Measurements from ENCODE around the gene ATP6V1B1.

The ATP6V1B1 gene

GRCh38 chr2:70959851-70960832 lies 24.4 kb downstream of the ATP6V1B1 start:
- no peak for DNase-seq (ENCODE audit: extremely low spot score)
- ChIA-PET POLR2A (no interaction called here), CTCF (interaction anchor here (1.7 kb wide), 1 partner anchor 12 kb away, joined by 7 read pairs; no protein-coding TSS in a partner anchor)
- no peak for TF ChIP-seq SP1 (IDR thresholded peaks at IDR 0.05)
- no peak for TF ChIP-seq FOXA1 (IDR thresholded peaks at IDR 0.05)
- no peak for TF ChIP-seq PKNOX1 (IDR thresholded peaks at IDR 0.05)
- no peak for TF ChIP-seq CTBP1 (IDR thresholded peaks at IDR 0.05; ENCODE audit: borderline replicate concordance)
- TF ChIP-seq FOXK2 (IDR thresholded peaks at IDR 0.05): no peak
- no peak for TF ChIP-seq TARDBP (IDR thresholded peaks at IDR 0.05)
- no peak for TF ChIP-seq BHLHE40 (IDR thresholded peaks at IDR 0.05; ENCODE audit: borderline replicate concordance)
- no peak for TF ChIP-seq LEF1 (IDR thresholded peaks at IDR 0.05; ENCODE audit: borderline replicate concordance)
- no peak for TF ChIP-seq NFRKB (IDR thresholded peaks at IDR 0.05)
- TF ChIP-seq SUZ12 (IDR thresholded peaks at IDR 0.05): no peak
- TF ChIP-seq ELF4 (IDR thresholded peaks at IDR 0.05): no peak
- no peak for TF ChIP-seq L3MBTL2 (conservative IDR thresholded peaks at IDR 0.05)
- no peak for TF ChIP-seq HDGF (IDR thresholded peaks at IDR 0.05; ENCODE audit: borderline replicate concordance)
- no peak for TF ChIP-seq ZNF384 (IDR thresholded peaks at IDR 0.05)

GRCh38 chr2:70960833-70961647 lies 25.3 kb downstream of the ATP6V1B1 start:
- TF ChIP-seq SP1 (IDR thresholded peaks at IDR 0.05): no peak
- TF ChIP-seq FOXK2 (IDR thresholded peaks at IDR 0.05): no peak
- TF ChIP-seq HDGF (IDR thresholded peaks at IDR 0.05; ENCODE audit: borderline replicate concordance): no peak
- no peak for TF ChIP-seq SUZ12 (IDR thresholded peaks at IDR 0.05)
- TF ChIP-seq PKNOX1 (IDR thresholded peaks at IDR 0.05): no peak
- no peak for TF ChIP-seq L3MBTL2 (conservative IDR thresholded peaks at IDR 0.05)
- no peak for TF ChIP-seq ZNF384 (IDR thresholded peaks at IDR 0.05)
- TF ChIP-seq CTBP1 (IDR thresholded peaks at IDR 0.05; ENCODE audit: borderline replicate concordance): no peak
- TF ChIP-seq FOXA1 (IDR thresholded peaks at IDR 0.05): no peak
- no peak for TF ChIP-seq BHLHE40 (IDR thresholded peaks at IDR 0.05; ENCODE audit: borderline replicate concordance)
- no peak for TF ChIP-seq NFRKB (IDR thresholded peaks at IDR 0.05)
- no peak for TF ChIP-seq LEF1 (IDR thresholded peaks at IDR 0.05; ENCODE audit: borderline replicate concordance)
- no peak for TF ChIP-seq TARDBP (IDR thresholded peaks at IDR 0.05)
- no peak for TF ChIP-seq ARNT (IDR thresholded peaks at IDR 0.05)
- TF ChIP-seq ELF4 (IDR thresholded peaks at IDR 0.05): no peak
- no peak for DNase-seq (ENCODE audit: extremely low spot score)
- ChIA-PET CTCF (interaction anchor here (0.6 to 1.7 kb wide), 2 partner anchors 13 to 153 kb away, joined by 3 to 7 read pairs; no protein-coding TSS in a partner anchor), POLR2A (no interaction called here)

- POLR2A ChIA-PET: no interaction called here
- CTCF ChIA-PET: no interaction called here
- no peak for TF ChIP-seq BHLHE40 (IDR thresholded peaks at IDR 0.05; ENCODE audit: borderline replicate concordance)
- no peak for TF ChIP-seq CTBP1 (IDR thresholded peaks at IDR 0.05; ENCODE audit: borderline replicate concordance)
- no peak for TF ChIP-seq SP1 (IDR thresholded peaks at IDR 0.05)
- TF ChIP-seq FOXK2 (IDR thresholded peaks at IDR 0.05): no peak
- no peak for TF ChIP-seq NFRKB (IDR thresholded peaks at IDR 0.05)
- DNase-seq (ENCODE audit: extremely low spot score): no peak
Measured at GRCh38 chr2:70961648-70961994, 25.9 kb downstream of the ATP6V1B1 start.

GRCh38 chr2:70962211-70962884 lies 26.6 kb downstream of the ATP6V1B1 start:
- ChIA-PET POLR2A (no interaction called here), CTCF (interaction anchor here (2.2 kb wide), 1 partner anchor 14 kb away, joined by 9 read pairs; no protein-coding TSS in a partner anchor)
- DNase-seq (ENCODE audit: extremely low spot score): no peak
- TF ChIP-seq BHLHE40 (IDR thresholded peaks at IDR 0.05; ENCODE audit: borderline replicate concordance) (no peak), PKNOX1 (IDR thresholded peaks at IDR 0.05) (no peak), L3MBTL2 (conservative IDR thresholded peaks at IDR 0.05) (no peak), ARNT (IDR thresholded peaks at IDR 0.05) (no peak), NFRKB (IDR thresholded peaks at IDR 0.05) (no peak)

- CTCF ChIA-PET: interaction anchor here (0.7 to 2.2 kb wide), 2 partner anchors 15 to 197 kb away, joined by 3 to 9 read pairs; no protein-coding TSS in a partner anchor
- no peak for DNase-seq (ENCODE audit: extremely low spot score)
- POLR2A ChIA-PET: no interaction called here
- TF ChIP-seq LEF1 (IDR thresholded peaks at IDR 0.05; ENCODE audit: borderline replicate concordance) (no peak), FOXK2 (IDR thresholded peaks at IDR 0.05) (no peak), BHLHE40 (IDR thresholded peaks at IDR 0.05; ENCODE audit: borderline replicate concordance) (no peak), NFRKB (IDR thresholded peaks at IDR 0.05) (no peak), ARNT (IDR thresholded peaks at IDR 0.05) (no peak), CTBP1 (IDR thresholded peaks at IDR 0.05; ENCODE audit: borderline replicate concordance) (no peak), SUZ12 (IDR thresholded peaks at IDR 0.05) (no peak), TARDBP (IDR thresholded peaks at IDR 0.05) (no peak), FOXA1 (IDR thresholded peaks at IDR 0.05) (no peak), ZNF384 (IDR thresholded peaks at IDR 0.05) (no peak), PKNOX1 (IDR thresholded peaks at IDR 0.05) (no peak), HDGF (IDR thresholded peaks at IDR 0.05; ENCODE audit: borderline replicate concordance) (no peak), L3MBTL2 (conservative IDR thresholded peaks at IDR 0.05) (no peak), ELF4 (IDR thresholded peaks at IDR 0.05) (no peak)
Measured at GRCh38 chr2:70962885-70963878, 27.5 kb downstream of the ATP6V1B1 start.

Data from HEK293T (cell line).